HG03378 (cell line): ENCODE results near the gene CHSY1.
"Not testable (repeated sequence)": the region's sequence is repeated elsewhere in the genome, so short reads cannot be mapped to it uniquely, and the experiment has no call there.

ENCODE experiments used
- ATAC-seq: cut with Tn5 transposase; IDR thresholded peaks from one replicate; pipeline ENCODE4 v1.9.1; 2021; ENCODE audit warnings: mild to moderate bottlenecking, moderate library complexity; ENCODE audit not compliant: unreplicated experiment

CHSY1 gene, protein sequence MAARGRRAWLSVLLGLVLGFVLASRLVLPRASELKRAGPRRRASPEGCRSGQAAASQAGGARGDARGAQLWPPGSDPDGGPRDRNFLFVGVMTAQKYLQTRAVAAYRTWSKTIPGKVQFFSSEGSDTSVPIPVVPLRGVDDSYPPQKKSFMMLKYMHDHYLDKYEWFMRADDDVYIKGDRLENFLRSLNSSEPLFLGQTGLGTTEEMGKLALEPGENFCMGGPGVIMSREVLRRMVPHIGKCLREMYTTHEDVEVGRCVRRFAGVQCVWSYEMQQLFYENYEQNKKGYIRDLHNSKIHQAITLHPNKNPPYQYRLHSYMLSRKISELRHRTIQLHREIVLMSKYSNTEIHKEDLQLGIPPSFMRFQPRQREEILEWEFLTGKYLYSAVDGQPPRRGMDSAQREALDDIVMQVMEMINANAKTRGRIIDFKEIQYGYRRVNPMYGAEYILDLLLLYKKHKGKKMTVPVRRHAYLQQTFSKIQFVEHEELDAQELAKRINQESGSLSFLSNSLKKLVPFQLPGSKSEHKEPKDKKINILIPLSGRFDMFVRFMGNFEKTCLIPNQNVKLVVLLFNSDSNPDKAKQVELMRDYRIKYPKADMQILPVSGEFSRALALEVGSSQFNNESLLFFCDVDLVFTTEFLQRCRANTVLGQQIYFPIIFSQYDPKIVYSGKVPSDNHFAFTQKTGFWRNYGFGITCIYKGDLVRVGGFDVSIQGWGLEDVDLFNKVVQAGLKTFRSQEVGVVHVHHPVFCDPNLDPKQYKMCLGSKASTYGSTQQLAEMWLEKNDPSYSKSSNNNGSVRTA

GRCh38 chr15:101251830-101252820 is at the start of gene CHSY1:
TSS of gene CHSY1 (minus strand) at chr15:101252048. CDS start at chr15:101251456, 592 bp downstream.
- peak; percentile 56 for ATAC-seq

DNA sequence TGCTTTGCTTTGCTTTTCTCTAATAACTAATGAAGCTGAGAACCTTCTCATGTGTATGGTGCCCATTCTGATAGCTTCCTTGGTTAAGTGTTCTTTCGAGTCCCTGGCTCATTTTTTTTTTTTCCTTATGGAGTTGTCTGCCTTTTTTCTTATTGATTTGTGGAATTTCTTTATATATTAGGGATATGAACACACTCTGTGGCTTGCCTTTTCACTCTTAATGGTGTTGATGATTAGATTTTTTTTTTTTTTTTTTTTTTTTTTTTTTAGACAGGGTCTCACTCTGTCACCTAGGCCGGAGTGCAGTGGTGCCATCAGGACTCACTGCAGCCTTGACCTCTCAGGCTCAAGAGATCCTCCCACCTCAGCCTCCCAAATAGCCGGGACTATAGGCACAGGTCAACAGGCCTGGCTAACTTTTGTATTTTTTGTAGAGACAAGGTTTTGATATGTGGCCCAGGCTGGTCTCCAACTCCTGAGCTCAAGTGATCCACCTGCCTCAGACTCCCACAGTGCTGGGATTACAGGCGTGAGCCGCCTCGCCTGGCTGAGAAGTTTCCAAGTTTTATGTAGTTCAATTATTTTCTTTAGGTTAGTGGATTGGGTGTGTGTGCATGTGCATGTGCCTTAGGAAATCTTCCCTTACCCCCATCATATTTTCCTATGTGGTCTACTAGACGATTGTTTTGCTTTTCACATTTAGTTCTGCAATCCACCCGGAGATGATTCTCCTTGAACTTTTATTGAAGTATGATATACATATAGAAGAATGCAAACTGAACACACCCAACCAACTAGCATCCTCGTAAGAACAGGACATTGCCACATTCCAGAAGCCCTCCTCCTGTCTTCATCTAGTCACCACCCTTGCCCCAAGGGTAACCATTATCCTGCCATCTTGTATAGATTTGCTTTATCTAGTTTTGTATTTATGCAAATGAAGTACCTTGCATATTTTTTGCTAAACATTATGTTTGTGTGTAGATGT is 44.9 kb upstream of the CHSY1 start:
- no peak for ATAC-seq

- ATAC-seq, result no peak
Observed at GRCh38 chr15:101295607-101296161, 43.8 kb upstream of the CHSY1 start.

GRCh38 chr15:101294731-101295606 is 43.1 kb upstream of the CHSY1 start, which contains the start of gene SNRPA1:
TSS of gene SNRPA1 (minus strand) at chr15:101295248. CDS start at chr15:101295178, 70 bp downstream.
- peak; percentile 66 for ATAC-seq

DNA sequence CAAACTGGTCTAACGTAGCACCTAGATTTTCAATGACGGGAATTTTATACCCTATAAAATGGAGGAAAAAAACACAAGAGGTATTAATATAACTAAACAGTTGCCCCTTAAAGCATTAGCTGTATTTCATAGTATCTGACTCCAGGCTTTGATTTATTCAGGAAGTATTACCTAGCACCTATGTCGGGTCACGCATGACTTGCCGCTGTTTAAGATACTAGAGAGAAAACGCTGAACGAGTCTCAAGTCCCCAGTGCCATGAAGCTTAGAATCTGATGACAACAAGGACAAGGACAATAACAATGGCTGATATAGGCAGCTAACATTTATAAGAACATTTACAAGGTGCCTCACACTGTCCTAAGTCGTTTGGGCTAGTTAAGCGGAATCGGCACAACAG is 41.3 kb upstream of the CHSY1 start:
- ATAC-seq, result no peak

- no peak for ATAC-seq
Observed at GRCh38 chr15:101288905-101289513, 37.2 kb upstream of the CHSY1 start.

DNA sequence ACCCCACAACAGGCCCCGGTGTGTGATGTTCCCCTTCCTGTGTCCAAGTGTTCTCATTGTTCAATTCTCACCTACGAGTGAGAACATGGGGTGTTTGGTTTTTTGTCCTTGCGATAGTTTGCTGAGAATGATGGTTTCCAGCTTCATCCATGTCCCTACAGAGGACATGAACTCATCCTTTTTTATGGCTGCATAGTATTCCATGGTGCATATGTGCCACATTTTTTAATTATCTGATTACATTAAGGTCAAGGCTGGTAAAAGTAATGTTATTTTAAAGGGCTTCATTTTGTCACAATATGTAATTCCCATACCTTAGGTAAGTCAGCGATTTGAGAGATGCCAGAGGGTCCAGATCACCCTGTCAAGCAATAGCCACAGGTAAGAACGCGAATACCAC is 35.5 kb upstream of the CHSY1 start:
- not testable (repeated sequence) for ATAC-seq

DNA sequence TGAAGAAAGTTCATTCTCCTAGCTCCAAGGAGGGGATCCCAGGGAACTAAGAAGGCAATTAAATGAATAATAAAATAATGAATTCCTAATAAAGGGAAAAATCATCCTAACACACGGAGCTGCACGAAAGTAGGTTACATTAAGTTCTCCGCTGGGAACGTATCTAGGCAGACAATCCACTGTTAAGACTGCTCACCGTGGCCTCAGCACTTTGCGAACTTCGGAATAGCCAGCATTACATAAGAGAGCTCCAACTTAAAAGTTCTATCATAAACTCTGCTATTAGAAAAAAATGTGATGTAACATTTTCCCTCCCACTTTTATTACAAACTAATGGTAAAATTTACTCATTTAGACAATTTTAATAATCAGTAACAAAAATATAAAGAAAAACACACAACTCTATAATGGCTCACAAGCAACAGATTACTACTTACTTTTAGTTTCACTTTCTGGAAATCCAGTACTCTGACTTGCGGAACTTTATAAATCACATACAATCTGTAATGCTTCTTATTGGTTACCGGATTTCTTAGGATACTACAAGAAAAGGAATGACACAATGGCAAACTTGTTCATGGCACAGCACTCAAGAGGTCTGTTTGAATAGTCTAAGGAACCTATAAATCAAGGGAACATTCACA is 34.7 kb upstream of the CHSY1 start:
- no peak for ATAC-seq

DNA sequence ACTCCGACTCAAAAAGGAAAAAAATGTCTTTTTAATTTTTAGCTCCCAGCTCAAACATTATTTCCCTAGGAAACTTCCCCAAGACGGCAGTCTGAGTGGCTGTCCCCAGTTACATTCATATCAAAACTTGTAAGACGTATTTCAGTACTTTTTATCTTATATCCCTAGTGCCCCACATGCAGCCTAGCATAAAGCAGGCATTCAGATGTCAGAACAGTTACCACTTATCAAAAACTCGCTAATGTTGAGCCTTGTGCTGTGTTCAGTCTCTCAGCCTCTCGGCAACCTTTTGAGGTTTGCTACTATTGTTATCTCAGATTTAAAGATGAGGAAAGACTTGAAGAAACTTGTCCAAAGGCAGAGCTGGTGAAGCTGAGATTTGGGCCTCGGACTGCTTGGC is 32.1 kb upstream of the CHSY1 start:
- no peak for ATAC-seq

DNA sequence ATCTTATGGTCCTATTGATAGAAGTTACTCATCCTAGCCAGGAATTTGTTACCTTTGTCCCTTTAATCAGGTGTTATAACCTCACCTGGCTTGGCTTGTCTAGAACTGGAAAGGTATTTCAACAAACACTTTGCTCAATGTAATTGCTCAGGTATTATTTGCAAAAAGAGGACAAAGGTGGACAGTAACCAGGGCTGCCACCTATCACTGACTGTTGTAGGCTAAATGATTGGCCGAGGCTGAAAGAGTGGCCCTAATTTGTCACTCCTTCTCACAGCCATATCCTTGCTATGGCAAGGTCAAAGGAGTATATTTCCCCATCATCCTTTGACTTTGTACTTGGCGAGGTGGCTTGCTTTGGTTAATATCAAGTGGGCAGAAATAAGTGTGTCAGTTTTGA is 28.2 kb upstream of the CHSY1 start:
- ATAC-seq, result no peak

DNA sequence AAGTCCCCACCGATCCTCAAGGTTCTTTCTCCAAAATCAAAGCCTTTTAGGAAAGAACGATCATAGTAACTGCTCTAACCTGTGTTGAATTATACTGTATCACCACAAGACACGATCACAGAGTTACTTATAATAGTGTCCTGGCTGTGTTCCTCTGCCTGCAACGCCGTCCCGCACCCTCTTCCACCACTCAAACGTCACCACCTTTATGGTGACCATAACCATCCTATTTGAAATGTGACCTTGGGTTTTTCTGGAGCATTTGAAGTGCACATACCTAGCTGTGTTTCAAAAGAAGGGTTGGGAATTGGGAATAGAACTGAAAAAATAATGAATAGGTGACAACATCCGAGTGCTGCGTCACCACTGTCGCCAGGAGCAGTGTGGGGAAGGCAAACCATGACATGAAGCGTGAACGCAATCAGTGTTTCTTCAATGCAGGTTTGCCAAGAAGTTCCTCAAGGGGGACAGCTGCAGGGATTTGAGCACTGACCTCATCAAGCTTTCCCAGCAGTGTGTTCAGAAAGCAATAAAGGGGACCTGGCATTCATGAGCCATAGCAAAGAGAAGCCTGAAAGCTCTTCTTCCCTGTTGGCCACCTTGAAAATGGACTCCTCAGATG is 26.2 kb upstream of the CHSY1 start:
- no peak for ATAC-seq

GRCh38 chr15:101277038-101277822 is 25.4 kb upstream of the CHSY1 start, which contains the start of gene SELENOS:
TSS of gene SELENOS (minus strand) at chr15:101277485. CDS start at chr15:101277417, 68 bp downstream.
- peak; percentile 66 for ATAC-seq

DNA sequence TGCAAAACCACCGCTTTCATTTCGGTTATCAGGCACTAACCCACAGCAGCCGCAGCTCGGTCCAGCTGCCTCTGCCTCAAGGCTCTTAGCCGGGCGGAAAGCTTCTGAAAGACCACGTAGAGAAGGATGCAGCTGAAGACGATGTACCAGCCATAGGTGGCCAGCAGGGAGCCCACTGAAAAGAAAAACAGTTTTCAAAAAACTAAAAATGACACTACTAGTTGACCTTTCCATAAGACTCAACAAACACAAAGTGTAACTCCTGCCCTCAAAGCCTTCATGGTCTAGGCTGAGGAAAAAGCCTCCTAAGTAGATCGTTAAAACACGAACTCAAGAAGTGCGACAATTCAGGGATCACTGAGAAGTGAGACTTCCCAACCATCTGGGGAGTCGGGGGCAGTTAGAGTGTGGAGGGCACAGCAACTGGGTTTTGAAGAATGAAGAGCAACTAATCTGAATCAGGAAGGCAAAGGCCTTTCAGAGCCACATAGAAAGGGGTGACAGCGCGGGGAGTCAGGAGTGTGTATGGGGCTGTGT is 24.7 kb upstream of the CHSY1 start:
- ATAC-seq, result peak; percentile 18

DNA sequence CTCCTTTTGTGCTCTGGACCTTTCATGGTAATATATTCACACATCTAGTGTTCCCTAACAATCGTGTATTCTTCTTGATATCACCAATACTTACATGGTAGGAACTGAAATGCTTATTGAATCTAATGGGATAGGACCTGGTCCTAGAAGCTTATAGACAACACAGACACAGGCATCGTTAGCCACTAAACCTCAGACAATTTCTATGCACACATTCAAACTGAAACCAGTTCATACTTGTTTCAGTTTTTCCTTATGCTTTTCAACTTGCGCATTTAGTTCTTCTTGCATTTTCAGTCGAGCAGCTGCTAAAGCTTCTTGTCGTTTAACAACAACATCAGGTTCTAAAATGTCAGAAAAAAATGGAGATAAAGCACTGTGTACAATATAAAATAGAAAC is 23.2 kb upstream of the CHSY1 start:
- ATAC-seq, result peak; percentile 55

GRCh38 chr15:101273534-101273933 is 21.7 kb upstream of the CHSY1 start:
- no peak for ATAC-seq

- no peak for ATAC-seq
Observed at GRCh38 chr15:101272584-101272983, 20.7 kb upstream of the CHSY1 start.
